HepG2 (cell line): ENCODE measurements around the gene AFDN. TPM values are rescaled to one million over a fixed set of nuclear protein-coding genes. Genes with fewer than 3 reads are reported as not detected.

Experiments used
- GFI1 ChIP-seq: sonication (generic); formaldehyde crosslinking; IDR thresholded peaks from 2 replicates; pipeline ENCODE4 v1.5.0; 2020; ENCODE audit warnings: missing genetic modification reagents, mild to moderate bottlenecking, borderline replicate concordance
- GLI4 ChIP-seq: sonication (generic); formaldehyde crosslinking; IDR thresholded peaks from 2 replicates; pipeline ENCODE4 v1.5.1; 2020; ENCODE audit warnings: missing genetic modification reagents, mild to moderate bottlenecking, moderate library complexity, borderline replicate concordance
- HNF4G ChIP-seq, 2 experiments: sonication (generic) in 1 of 2; formaldehyde crosslinking in 1 of 2; IDR thresholded peaks; 2 replicates each; pipeline versions ENCODE4 v1.4.0 to v1.6.1; 2011 to 2020; ENCODE audit warnings: borderline replicate concordance in 2 of 2, low read depth in 2 of 2, mild to moderate bottlenecking in 2 of 2, low read length in 1 of 2, missing genetic modification reagents in 1 of 2, moderate library complexity in 1 of 2
- HNRNPK ChIP-seq: fragments of 200-400 bp; formaldehyde crosslinking; IDR thresholded peaks from 2 replicates; pipeline ENCODE4 v1.6.1; 2018; ENCODE audit warnings: low read length, low read depth, moderate library complexity, mild to moderate bottlenecking; ENCODE audit not compliant: poor library complexity, severe bottlenecking
- KLF6 ChIP-seq: IDR thresholded peaks from 2 replicates; pipeline ENCODE4 v1.8.0; 2016; ENCODE audit warnings: missing biosample characterization, missing genetic modification reagents
- NKX3-1 ChIP-seq: sonication (generic); formaldehyde crosslinking; IDR thresholded peaks from 2 replicates; pipeline ENCODE4 v1.5.0; 2020; ENCODE audit warnings: missing genetic modification reagents
- RXRA ChIP-seq: sonication (generic); formaldehyde crosslinking; IDR thresholded peaks from 2 replicates; pipeline ENCODE4 v1.5.1; 2020; ENCODE audit warnings: missing genetic modification reagents
- ZBTB3 ChIP-seq: sonication (generic); formaldehyde crosslinking; IDR thresholded peaks from 2 replicates; pipeline ENCODE4 v1.4.0; 2020; ENCODE audit warnings: low read depth, mild to moderate bottlenecking, moderate library complexity, missing genetic modification reagents, borderline replicate concordance
- ZFYVE20 ChIP-seq: sonication (generic); formaldehyde crosslinking; IDR thresholded peaks from 2 replicates; pipeline ENCODE4 v1.8.0; 2023; ENCODE audit warnings: low read depth, mild to moderate bottlenecking, moderate library complexity, missing genetic modification reagents, borderline replicate concordance
- ZNF350 ChIP-seq: sonication (generic); formaldehyde crosslinking; IDR thresholded peaks from 2 replicates; pipeline ENCODE4 v1.4.0; 2020; ENCODE audit warnings: mild to moderate bottlenecking, low read depth, missing genetic modification reagents, borderline replicate concordance
- ZNF562 ChIP-seq: sonication (generic); formaldehyde crosslinking; IDR thresholded peaks from 2 replicates; pipeline ENCODE4 v1.8.0; 2022; ENCODE audit warnings: missing genetic modification reagents, borderline replicate concordance
- ZNF672 ChIP-seq: sonication (generic); formaldehyde crosslinking; IDR thresholded peaks from 2 replicates; pipeline ENCODE4 v1.8.1; 2022; ENCODE audit warnings: missing genetic modification reagents
- ZNF761 ChIP-seq: sonication (generic); formaldehyde crosslinking; conservative IDR thresholded peaks from 2 replicates; pipeline ENCODE4 v1.4.0; 2020; ENCODE audit warnings: mild to moderate bottlenecking, missing genetic modification reagents
- ZNF782 ChIP-seq: sonication (generic); formaldehyde crosslinking; IDR thresholded peaks from 2 replicates; pipeline ENCODE4 v1.4.0; 2020; ENCODE audit warnings: missing genetic modification reagents, mild to moderate bottlenecking, borderline replicate concordance
- ZNF816 ChIP-seq: sonication (generic); formaldehyde crosslinking; IDR thresholded peaks from 2 replicates; pipeline ENCODE4 v1.8.0; 2022; ENCODE audit warnings: missing genetic modification reagents, mild to moderate bottlenecking, borderline replicate concordance
- polyA plus RNA-seq, 8 experiments: library from polyadenylated mRNA; depleted of rRNA in 3 of 8; stranded (reverse) in 7 of 8; unstranded in 1 of 8; fragments of >200 nt; fragmentation: Illumina TruSeq in 4 of 8; extraction: Trizol in 4 of 8; gene quantifications; 2 replicates each; pipeline versions ENCODE4 v1.2.1 to v1.2.3, GENCODE V29; 2011 to 2016; ENCODE audit warnings: low read depth in 4 of 8, missing spikeins in 1 of 8, mixed read lengths in 1 of 8; ENCODE audit not compliant: insufficient read depth in 1 of 8
- total RNA-seq, 5 experiments: library from RNA; depleted of rRNA; stranded (reverse); fragments of >200 nt; fragmentation: Illumina TruSeq; extraction: Trizol; gene quantifications; 2 replicates each; pipeline ENCODE4 v1.2.3, GENCODE V29; 2016; ENCODE audit warnings: low read depth in 1 of 5
- TF ChIP-seq, protein P1 (sequence below): sonication (generic); formaldehyde crosslinking; IDR thresholded peaks from 2 replicates; pipeline ENCODE4 v1.8.0; 2022; ENCODE audit warnings: missing genetic modification reagents, mild to moderate bottlenecking, moderate library complexity, borderline replicate concordance
- TF ChIP-seq, protein P2 (sequence below): sonication (generic); formaldehyde crosslinking; IDR thresholded peaks from 2 replicates; pipeline ENCODE4 v1.4.0; 2020; ENCODE audit warnings: missing genetic modification reagents
- TF ChIP-seq, protein P3 (sequence below): sonication (generic); formaldehyde crosslinking; IDR thresholded peaks from 2 replicates; pipeline ENCODE4 v1.8.0; 2022; ENCODE audit warnings: mild to moderate bottlenecking, missing genetic modification reagents; ENCODE audit not compliant: insufficient replicate concordance
- TF ChIP-seq, protein P4 (sequence below): sonication (generic); formaldehyde crosslinking; IDR thresholded peaks from 2 replicates; pipeline ENCODE4 v1.8.0; 2022; ENCODE audit warnings: mild to moderate bottlenecking, missing genetic modification reagents
- TF ChIP-seq, protein P5 (sequence below): sonication (generic); formaldehyde crosslinking; IDR thresholded peaks from 2 replicates; pipeline ENCODE4 v1.4.0; 2020; ENCODE audit warnings: missing genetic modification reagents

AFDN gene
- total and polyA plus RNA-seq, 2 of the 13 experiments (the other 11 are each of a cell fraction or from before 2014, with no cell fraction given), result 136 to 151 TPM

DNA sequence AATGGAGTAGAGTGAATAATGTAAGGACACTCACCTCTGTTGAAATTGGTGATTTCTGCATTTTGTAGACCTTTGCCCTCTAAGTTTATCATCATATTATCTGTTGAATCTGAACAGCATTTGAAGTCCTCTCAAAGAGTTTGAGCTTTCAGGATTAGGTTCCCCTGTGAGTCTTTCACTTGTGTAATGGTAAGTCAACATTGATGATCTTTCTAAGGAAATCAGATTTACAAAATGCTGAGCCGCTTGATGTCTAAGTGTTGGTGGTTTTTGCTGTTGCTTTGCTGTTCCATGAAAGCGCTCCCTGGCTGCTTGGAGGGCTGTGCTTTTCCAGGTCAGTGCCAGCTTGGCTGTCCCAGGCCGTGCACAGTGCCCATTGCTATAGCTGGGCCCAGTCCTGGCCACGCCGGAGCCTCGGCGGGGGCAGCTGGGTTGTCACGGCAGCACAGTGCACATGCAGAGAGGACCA is 136.9 kb downstream of the AFDN start (continued):
- no peak for TF ChIP-seq GLI4 (CRISPR knock-in tag)
- no peak for TF ChIP-seq ZNF816 (CRISPR knock-in tag)
- TF ChIP-seq HNRNPK, result no peak
- peak; percentile 91 for TF ChIP-seq GFI1 (CRISPR knock-in tag)
- no peak for TF ChIP-seq ZNF672
- 0 out of 2 replicates have a peak, but pooled peaks have one; percentile 38 for TF ChIP-seq KLF6
- peak; percentile 77; the same call in 1 of the 2 replicates for TF ChIP-seq HNF4G (IDR thresholded peaks at IDR 0.05; ENCODE audit: borderline replicate concordance, low read depth, low read length)
- TF ChIP-seq HNF4G (CRISPR knock-in tag; IDR thresholded peaks at IDR 0.05; ENCODE audit: borderline replicate concordance, low read depth), result 0 out of 2 replicates have a peak, but pooled peaks have one; percentile 46
- TF ChIP-seq, protein P1, sequence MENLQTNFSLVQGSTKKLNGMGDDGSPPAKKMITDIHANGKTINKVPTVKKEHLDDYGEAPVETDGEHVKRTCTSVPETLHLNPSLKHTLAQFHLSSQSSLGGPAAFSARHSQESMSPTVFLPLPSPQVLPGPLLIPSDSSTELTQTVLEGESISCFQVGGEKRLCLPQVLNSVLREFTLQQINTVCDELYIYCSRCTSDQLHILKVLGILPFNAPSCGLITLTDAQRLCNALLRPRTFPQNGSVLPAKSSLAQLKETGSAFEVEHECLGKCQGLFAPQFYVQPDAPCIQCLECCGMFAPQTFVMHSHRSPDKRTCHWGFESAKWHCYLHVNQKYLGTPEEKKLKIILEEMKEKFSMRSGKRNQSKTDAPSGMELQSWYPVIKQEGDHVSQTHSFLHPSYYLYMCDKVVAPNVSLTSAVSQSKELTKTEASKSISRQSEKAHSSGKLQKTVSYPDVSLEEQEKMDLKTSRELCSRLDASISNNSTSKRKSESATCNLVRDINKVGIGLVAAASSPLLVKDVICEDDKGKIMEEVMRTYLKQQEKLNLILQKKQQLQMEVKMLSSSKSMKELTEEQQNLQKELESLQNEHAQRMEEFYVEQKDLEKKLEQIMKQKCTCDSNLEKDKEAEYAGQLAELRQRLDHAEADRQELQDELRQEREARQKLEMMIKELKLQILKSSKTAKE, result no peak
- TF ChIP-seq, protein P2, sequence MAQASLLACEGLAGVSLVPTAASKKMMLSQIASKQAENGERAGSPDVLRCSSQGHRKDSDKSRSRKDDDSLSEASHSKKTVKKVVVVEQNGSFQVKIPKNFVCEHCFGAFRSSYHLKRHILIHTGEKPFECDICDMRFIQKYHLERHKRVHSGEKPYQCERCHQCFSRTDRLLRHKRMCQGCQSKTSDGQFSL (CRISPR knock-in tag), result no peak
- TF ChIP-seq ZNF782 (CRISPR knock-in tag), result no peak
- TF ChIP-seq RXRA (CRISPR knock-in tag), result peak; percentile 71
- TF ChIP-seq, protein P3, sequence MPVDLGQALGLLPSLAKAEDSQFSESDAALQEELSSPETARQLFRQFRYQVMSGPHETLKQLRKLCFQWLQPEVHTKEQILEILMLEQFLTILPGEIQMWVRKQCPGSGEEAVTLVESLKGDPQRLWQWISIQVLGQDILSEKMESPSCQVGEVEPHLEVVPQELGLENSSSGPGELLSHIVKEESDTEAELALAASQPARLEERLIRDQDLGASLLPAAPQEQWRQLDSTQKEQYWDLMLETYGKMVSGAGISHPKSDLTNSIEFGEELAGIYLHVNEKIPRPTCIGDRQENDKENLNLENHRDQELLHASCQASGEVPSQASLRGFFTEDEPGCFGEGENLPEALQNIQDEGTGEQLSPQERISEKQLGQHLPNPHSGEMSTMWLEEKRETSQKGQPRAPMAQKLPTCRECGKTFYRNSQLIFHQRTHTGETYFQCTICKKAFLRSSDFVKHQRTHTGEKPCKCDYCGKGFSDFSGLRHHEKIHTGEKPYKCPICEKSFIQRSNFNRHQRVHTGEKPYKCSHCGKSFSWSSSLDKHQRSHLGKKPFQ (CRISPR knock-in tag), result no peak
- no peak for TF ChIP-seq ZNF562 (CRISPR knock-in tag)
- peak; percentile 76; the same call in 1 of the 2 replicates for TF ChIP-seq NKX3-1 (CRISPR knock-in tag)
- TF ChIP-seq, protein P4, sequence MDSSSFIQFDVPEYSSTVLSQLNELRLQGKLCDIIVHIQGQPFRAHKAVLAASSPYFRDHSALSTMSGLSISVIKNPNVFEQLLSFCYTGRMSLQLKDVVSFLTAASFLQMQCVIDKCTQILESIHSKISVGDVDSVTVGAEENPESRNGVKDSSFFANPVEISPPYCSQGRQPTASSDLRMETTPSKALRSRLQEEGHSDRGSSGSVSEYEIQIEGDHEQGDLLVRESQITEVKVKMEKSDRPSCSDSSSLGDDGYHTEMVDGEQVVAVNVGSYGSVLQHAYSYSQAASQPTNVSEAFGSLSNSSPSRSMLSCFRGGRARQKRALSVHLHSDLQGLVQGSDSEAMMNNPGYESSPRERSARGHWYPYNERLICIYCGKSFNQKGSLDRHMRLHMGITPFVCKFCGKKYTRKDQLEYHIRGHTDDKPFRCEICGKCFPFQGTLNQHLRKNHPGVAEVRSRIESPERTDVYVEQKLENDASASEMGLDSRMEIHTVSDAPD, result peak; percentile 67
- TF ChIP-seq ZNF350 (CRISPR knock-in tag), result no peak
- no peak; the same call in 1 of the 2 replicates for TF ChIP-seq ZNF761 (CRISPR knock-in tag)
- TF ChIP-seq, protein P5, sequence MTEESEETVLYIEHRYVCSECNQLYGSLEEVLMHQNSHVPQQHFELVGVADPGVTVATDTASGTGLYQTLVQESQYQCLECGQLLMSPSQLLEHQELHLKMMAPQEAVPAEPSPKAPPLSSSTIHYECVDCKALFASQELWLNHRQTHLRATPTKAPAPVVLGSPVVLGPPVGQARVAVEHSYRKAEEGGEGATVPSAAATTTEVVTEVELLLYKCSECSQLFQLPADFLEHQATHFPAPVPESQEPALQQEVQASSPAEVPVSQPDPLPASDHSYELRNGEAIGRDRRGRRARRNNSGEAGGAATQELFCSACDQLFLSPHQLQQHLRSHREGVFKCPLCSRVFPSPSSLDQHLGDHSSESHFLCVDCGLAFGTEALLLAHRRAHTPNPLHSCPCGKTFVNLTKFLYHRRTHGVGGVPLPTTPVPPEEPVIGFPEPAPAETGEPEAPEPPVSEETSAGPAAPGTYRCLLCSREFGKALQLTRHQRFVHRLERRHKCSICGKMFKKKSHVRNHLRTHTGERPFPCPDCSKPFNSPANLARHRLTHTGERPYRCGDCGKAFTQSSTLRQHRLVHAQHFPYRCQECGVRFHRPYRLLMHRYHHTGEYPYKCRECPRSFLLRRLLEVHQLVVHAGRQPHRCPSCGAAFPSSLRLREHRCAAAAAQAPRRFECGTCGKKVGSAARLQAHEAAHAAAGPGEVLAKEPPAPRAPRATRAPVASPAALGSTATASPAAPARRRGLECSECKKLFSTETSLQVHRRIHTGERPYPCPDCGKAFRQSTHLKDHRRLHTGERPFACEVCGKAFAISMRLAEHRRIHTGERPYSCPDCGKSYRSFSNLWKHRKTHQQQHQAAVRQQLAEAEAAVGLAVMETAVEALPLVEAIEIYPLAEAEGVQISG (CRISPR knock-in tag), result peak; percentile 93
- no peak for TF ChIP-seq ZFYVE20 (CRISPR knock-in tag)
- TF ChIP-seq ZBTB3, result peak; percentile 61; the same call in 1 of the 2 replicates
